ENCODE results near the gene MOV10L1.

GRCh38 chr22:50173983-50174355 is 84.2 kb downstream of the MOV10L1 start:
- TF ChIP-seq NFIC (IDR thresholded peaks at IDR 0.05) (no peak), EZH2 (IDR thresholded peaks at IDR 0.05; ENCODE audit: borderline replicate concordance, low read depth, low read length) (no peak), DACH1 (IDR thresholded peaks at IDR 0.05; ENCODE audit: partially characterized antibody) (no peak), ZBTB8A (IDR thresholded peaks at IDR 0.05; ENCODE audit: partially characterized antibody) (no peak), ZNF512 (tag; IDR thresholded peaks at IDR 0.05) (no peak), NR2C1 (IDR thresholded peaks at IDR 0.05) (no peak), NR2C1 (tag; IDR thresholded peaks at IDR 0.05) (no peak), POLR2AphosphoS2 (IDR thresholded peaks at IDR 0.05; ENCODE audit: low read length) (no peak), CTCF (IDR thresholded peaks at IDR 0.05 in 2 of 3, conservative IDR thresholded peaks at IDR 0.05 in 1 of 3; ENCODE audit: insufficient read depth in 2 of 3, low read depth in 1 of 3, low read length in 3 of 3) (no peak), MTA2 (IDR thresholded peaks at IDR 0.05; ENCODE audit: low read depth) (no peak)

Data from K562 (cell line).